GM06990 (cell line): ENCODE data around the gene PLCXD3.

Experiments used
- DNase-seq: peaks from one replicate; pipeline ENCODE4 v3.0.0-alpha.2; 2011; ENCODE audit not compliant: insufficient read length; ENCODE audit errors: extremely low read depth
- H3K27me3 ChIP-seq: replicated peaks from 2 replicates; pipeline ENCODE4 v1.6.0; 2011; ENCODE audit warnings: low read length; ENCODE audit not compliant: control insufficient read depth, insufficient read depth
- H3K36me3 ChIP-seq: 2 replicates; pipeline ENCODE4 v1.5.1; 2011; ENCODE audit warnings: low read length; ENCODE audit not compliant: control insufficient read depth, insufficient read depth
- H3K4me3 ChIP-seq: replicated peaks from 2 replicates; pipeline ENCODE4 v1.5.1; 2011; ENCODE audit warnings: low read depth, mild to moderate bottlenecking, control low read depth, low read length
- CTCF ChIP-seq: IDR thresholded peaks from 2 replicates; pipeline ENCODE4 v1.5.1; 2011; ENCODE audit warnings: low read length, control low read depth, mild to moderate bottlenecking, inconsistent platforms; ENCODE audit not compliant: insufficient read depth, poor library complexity, severe bottlenecking

The PLCXD3 gene

GRCh38 chr5:41402845-41403244 lies 107.6 kb downstream of the PLCXD3 start:
- TF ChIP-seq CTCF: no peak
- no peaks in the 10 kb centered on the region for H3K36me3 ChIP-seq
- no peaks in the 10 kb centered on the region for H3K27me3 ChIP-seq
- no peak overlapping the region for H3K4me3 ChIP-seq
- no peak for DNase-seq

- H3K36me3 ChIP-seq: no peaks in the 10 kb centered on the region
- no peak for TF ChIP-seq CTCF
- no peak overlapping the region for H3K4me3 ChIP-seq
- DNase-seq: no peak
- no peaks in the 10 kb centered on the region for H3K27me3 ChIP-seq
Measured at GRCh38 chr5:41399839-41400238, 110.6 kb downstream of the PLCXD3 start.

- no peak for TF ChIP-seq CTCF
- H3K27me3 ChIP-seq: no peaks in the 10 kb centered on the region
- no peak for DNase-seq
- no peak overlapping the region for H3K4me3 ChIP-seq
- no peaks in the 10 kb centered on the region for H3K36me3 ChIP-seq
Measured at GRCh38 chr5:41392016-41392415, 118.4 kb downstream of the PLCXD3 start.

GRCh38 chr5:41374631-41375030 lies 135.8 kb downstream of the PLCXD3 start:
- no peaks in the 10 kb centered on the region for H3K36me3 ChIP-seq
- peaks cover 1% of the 10 kb centered on the region for H3K27me3 ChIP-seq
- H3K4me3 ChIP-seq: no peak overlapping the region
- DNase-seq: no peak
- TF ChIP-seq CTCF: no peak

GRCh38 chr5:41373230-41373629 lies 137.2 kb downstream of the PLCXD3 start:
- TF ChIP-seq CTCF: no peak
- H3K4me3 ChIP-seq: no peak overlapping the region
- no peak for DNase-seq

GRCh38 chr5:41371738-41372137 lies 138.7 kb downstream of the PLCXD3 start:
- no peak for DNase-seq
- Histone ChIP-seq H3K36me3 (no peaks in the 10 kb centered on the region), H3K4me3 (no peak overlapping the region), H3K27me3 (peaks cover 1% of the 10 kb centered on the region)
- no peak for TF ChIP-seq CTCF

More at GRCh38 chr5:41373230-41373629, 137.2 kb downstream of the PLCXD3 start:
- Histone ChIP-seq H3K36me3 (no peaks in the 10 kb centered on the region), H3K27me3 (peaks cover 1% of the 10 kb centered on the region)
